Measurements from ENCODE around the gene FUZ.

Gene FUZ

DNA sequence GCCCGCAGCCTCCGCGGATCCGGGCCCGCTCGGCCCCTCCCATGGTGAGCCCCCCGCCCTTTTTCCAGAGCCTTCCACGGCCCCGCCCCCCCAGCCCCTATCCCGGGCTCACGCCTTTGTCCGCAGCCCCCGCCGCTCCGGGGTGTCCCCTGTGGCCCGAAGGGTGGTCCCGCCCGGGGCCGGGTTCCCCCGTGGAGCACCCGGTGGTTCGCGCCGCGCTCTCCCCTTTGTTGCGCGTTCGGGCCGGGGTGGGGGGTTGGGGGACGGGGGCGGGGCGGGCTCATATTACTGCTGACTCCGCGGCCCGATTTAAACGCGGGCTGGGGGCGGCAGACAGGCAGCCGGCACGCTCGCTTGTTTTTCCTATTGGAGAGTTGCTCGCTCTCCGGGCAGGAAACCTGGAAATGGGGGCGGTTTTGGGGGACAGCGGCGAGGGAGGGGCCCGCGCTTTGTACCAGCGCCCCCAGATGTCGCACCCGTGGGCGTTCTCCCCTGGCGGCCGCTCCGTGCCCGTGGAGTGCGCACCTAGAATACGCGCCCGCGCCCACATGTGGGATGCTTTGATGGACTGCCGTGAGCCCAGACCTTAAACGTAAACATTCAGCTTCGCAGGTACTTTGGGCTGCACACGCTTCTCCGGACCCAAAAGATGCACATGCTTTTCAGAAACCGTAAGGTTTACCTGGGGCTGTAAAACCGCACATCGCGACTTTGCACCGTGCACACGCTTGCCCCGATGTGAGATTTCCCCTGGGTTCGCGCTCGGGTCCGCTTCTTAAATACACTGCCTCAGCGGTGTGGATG lies 38.6 kb upstream of the FUZ start:
- H3K36me3 ChIP-seq (ENCODE audit: low read length) = no peaks in the 10 kb centered on the region
- peak overlapping the region; percentile 57 for H3K4me2 ChIP-seq (ENCODE audit: low read depth, low read length, poor library complexity, severe bottlenecking)
- peak overlapping the region; percentile 82; the same call in 1 of the 2 replicates for H3K27ac ChIP-seq (ENCODE audit: low read depth, low read length)
- no peaks in the 10 kb centered on the region for H3K9me2 ChIP-seq (replicated peaks; ENCODE audit: insufficient read depth, low read length)
- no peaks in the 10 kb centered on the region for H3K27me3 ChIP-seq (ENCODE audit: low read length)
- H3K9me3 ChIP-seq (ENCODE audit: insufficient read depth, low read length) = no peaks in the 10 kb centered on the region
- peak overlapping the region; percentile 48 for H3K9ac ChIP-seq (ENCODE audit: low read length)
- 0 out of 2 replicates have a peak, but pooled peaks cover 3% of the 10 kb centered on the region for H4K20me1 ChIP-seq (ENCODE audit: low read depth, low read length)
- no peak overlapping the region for H2AFZ ChIP-seq (ENCODE audit: low read depth, low read length, severe bottlenecking)
- H3F3A ChIP-seq (ENCODE audit: insufficient read depth) = peaks cover 15% of the 10 kb centered on the region
- peaks cover 7% of the 10 kb centered on the region; the same call in 1 of the 2 replicates for H3K79me2 ChIP-seq (ENCODE audit: insufficient read depth, low read length)
- peak overlapping the region; percentile 45 for H3K4me3 ChIP-seq (ENCODE audit: insufficient read depth, low read length, poor library complexity, severe bottlenecking)
- TF ChIP-seq EZH2phosphoT487 (conservative IDR thresholded peaks at IDR 0.05; ENCODE audit: low read length) = no peak
- TF ChIP-seq, protein P1, sequence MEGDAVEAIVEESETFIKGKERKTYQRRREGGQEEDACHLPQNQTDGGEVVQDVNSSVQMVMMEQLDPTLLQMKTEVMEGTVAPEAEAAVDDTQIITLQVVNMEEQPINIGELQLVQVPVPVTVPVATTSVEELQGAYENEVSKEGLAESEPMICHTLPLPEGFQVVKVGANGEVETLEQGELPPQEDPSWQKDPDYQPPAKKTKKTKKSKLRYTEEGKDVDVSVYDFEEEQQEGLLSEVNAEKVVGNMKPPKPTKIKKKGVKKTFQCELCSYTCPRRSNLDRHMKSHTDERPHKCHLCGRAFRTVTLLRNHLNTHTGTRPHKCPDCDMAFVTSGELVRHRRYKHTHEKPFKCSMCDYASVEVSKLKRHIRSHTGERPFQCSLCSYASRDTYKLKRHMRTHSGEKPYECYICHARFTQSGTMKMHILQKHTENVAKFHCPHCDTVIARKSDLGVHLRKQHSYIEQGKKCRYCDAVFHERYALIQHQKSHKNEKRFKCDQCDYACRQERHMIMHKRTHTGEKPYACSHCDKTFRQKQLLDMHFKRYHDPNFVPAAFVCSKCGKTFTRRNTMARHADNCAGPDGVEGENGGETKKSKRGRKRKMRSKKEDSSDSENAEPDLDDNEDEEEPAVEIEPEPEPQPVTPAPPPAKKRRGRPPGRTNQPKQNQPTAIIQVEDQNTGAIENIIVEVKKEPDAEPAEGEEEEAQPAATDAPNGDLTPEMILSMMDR (IDR thresholded peaks at IDR 0.05; ENCODE audit: insufficient read depth, low read length, poor library complexity, severe bottlenecking) = no peak

DNA sequence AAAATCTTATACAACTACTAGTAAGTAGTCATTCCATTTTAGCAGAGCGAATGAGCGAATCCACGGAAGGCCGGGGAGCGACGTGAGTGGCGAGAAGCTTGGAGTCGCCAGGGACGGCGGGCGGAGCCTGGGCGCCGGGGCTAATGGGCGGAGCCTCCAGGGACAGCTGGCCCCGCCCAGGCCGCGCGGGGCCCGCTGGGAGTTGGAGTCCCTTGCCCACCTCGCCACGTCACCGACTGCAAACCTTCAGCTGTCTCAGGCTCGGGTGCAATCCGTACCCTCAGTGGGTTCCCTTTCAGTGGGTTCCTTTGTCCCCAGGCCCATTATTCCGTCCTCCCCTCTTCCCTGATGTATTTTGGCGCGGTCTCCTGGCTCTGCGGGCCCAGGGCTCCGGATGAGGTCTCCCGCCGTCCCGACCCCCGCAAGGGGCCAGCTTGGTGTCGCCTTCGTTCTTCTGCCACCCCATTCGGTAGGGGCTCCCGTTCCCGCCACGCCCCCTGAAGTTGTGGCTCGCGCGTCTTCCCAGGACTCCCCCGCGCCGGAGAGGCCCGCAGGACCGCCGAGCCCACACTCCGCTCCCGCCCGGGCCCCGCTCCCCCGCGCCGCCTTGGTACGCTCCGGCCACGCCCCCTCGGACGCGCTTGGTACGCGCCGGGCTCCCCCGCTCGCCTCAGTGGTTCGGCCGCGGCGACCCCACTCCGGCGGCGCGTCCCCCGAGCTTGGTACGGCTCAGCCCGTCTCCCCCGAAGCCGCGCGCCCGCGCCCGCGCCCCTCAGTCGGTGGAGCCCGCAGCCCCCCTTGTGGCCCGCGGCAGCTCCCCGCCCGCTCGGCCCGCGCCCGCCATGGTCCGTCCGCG lies 37.6 kb upstream of the FUZ start, which contains the start of gene PTOV1:
TSS of gene PTOV1 (plus strand) at position 673 of the 856 bp plus-strand sequence.
- H3K79me2 ChIP-seq (ENCODE audit: insufficient read depth, low read length) = peaks cover 7% of the 10 kb centered on the region; the same call in 1 of the 2 replicates
- H2AFZ ChIP-seq (ENCODE audit: low read depth, low read length, severe bottlenecking) = peak within 1 kb of the TSS; percentile 37
- peaks cover 15% of the 10 kb centered on the region for H3F3A ChIP-seq (ENCODE audit: insufficient read depth)

DNA sequence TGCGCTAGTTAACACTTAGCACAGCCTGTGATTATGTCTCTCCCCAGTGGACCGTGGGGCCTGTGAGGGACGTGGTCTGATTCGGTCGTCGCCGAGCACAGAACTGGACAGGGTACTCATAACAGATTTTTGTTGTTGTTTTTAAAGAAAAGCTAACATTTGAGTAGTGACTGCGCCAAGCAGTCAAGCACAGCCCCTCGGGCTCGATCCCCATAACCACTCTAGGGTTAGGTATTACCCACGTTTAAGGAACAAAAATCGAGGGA lies 37.1 kb upstream of the FUZ start:
- Histone ChIP-seq H3K27ac (ENCODE audit: low read depth, low read length) (no peak overlapping the region), H3F3A (ENCODE audit: insufficient read depth) (peaks cover 15% of the 10 kb centered on the region), H3K9ac (ENCODE audit: low read length) (peak overlapping the region; percentile 48; the same call in 1 of the 2 replicates), H3K27me3 (ENCODE audit: low read length) (no peaks in the 10 kb centered on the region), H3K36me3 (ENCODE audit: low read length) (no peaks in the 10 kb centered on the region), H3K4me3 (ENCODE audit: insufficient read depth, low read length, poor library complexity, severe bottlenecking) (peak overlapping the region; percentile 32), H3K4me2 (ENCODE audit: low read depth, low read length, poor library complexity, severe bottlenecking) (peak overlapping the region; percentile 57), H3K79me2 (ENCODE audit: insufficient read depth, low read length) (peaks cover 7% of the 10 kb centered on the region; the same call in 1 of the 2 replicates), H3K9me2 (replicated peaks; ENCODE audit: insufficient read depth, low read length) (no peaks in the 10 kb centered on the region), H4K20me1 (ENCODE audit: low read depth, low read length) (0 out of 2 replicates have a peak, but pooled peaks cover 3% of the 10 kb centered on the region), H3K9me3 (ENCODE audit: insufficient read depth, low read length) (no peaks in the 10 kb centered on the region), H2AFZ (ENCODE audit: low read depth, low read length, severe bottlenecking) (peak overlapping the region; percentile 23)
- no peak for TF ChIP-seq EZH2phosphoT487 (conservative IDR thresholded peaks at IDR 0.05; ENCODE audit: low read length)
- TF ChIP-seq, protein P1 (IDR thresholded peaks at IDR 0.05; ENCODE audit: insufficient read depth, low read length, poor library complexity, severe bottlenecking) = no peak

More for the DNA sequence above, 37.6 kb upstream of the FUZ start, which contains the start of gene PTOV1:
- H3K27ac ChIP-seq (ENCODE audit: low read depth, low read length) = peak within 1 kb of the TSS; percentile 82
- no peaks in the 10 kb centered on the region for H3K27me3 ChIP-seq (ENCODE audit: low read length)
- 0 out of 2 replicates have a peak, but pooled peaks cover 3% of the 10 kb centered on the region for H4K20me1 ChIP-seq (ENCODE audit: low read depth, low read length)
- peak within 1 kb of the TSS; percentile 45 for H3K4me3 ChIP-seq (ENCODE audit: insufficient read depth, low read length, poor library complexity, severe bottlenecking)
- H3K4me2 ChIP-seq (ENCODE audit: low read depth, low read length, poor library complexity, severe bottlenecking) = peak within 1 kb of the TSS; percentile 57
- peak within 1 kb of the TSS; percentile 48 for H3K9ac ChIP-seq (ENCODE audit: low read length)
- no peaks in the 10 kb centered on the region for H3K36me3 ChIP-seq (ENCODE audit: low read length)
- no peak for TF ChIP-seq EZH2phosphoT487 (conservative IDR thresholded peaks at IDR 0.05; ENCODE audit: low read length)
- TF ChIP-seq, protein P1 (IDR thresholded peaks at IDR 0.05; ENCODE audit: insufficient read depth, low read length, poor library complexity, severe bottlenecking) = no peak
- no peaks in the 10 kb centered on the region for H3K9me2 ChIP-seq (replicated peaks; ENCODE audit: insufficient read depth, low read length)
- no peaks in the 10 kb centered on the region for H3K9me3 ChIP-seq (ENCODE audit: insufficient read depth, low read length)
